Trophoblast cell (in vitro differentiated cells and primary cell): ENCODE results near the gene ADGRA3.

Source experiments
- DNase-seq, 2 donors: peaks; one replicate each; pipeline ENCODE4 v3.0.0-alpha.2; 2016
- H2AFZ ChIP-seq: 2 replicates; pipeline ENCODE4 v1.6.1; 2013; ENCODE audit warnings: low read length, moderate library complexity, mild to moderate bottlenecking; ENCODE audit not compliant: insufficient read depth, poor library complexity
- H2AK5ac ChIP-seq: 2 replicates; pipeline ENCODE4 v1.6.1; 2013; ENCODE audit warnings: mild to moderate bottlenecking, low read length
- H2BK120ac ChIP-seq: 2 replicates; pipeline ENCODE4 v1.6.1; 2013; ENCODE audit warnings: low read length, mild to moderate bottlenecking, moderate library complexity; ENCODE audit not compliant: insufficient read depth, poor library complexity
- H2BK12ac ChIP-seq: 2 replicates; pipeline ENCODE4 v1.6.1; 2013; ENCODE audit warnings: mild to moderate bottlenecking, low read length, moderate library complexity
- H2BK5ac ChIP-seq: 2 replicates; pipeline ENCODE4 v1.6.1; 2013; ENCODE audit warnings: low read length, low read depth, moderate library complexity, mild to moderate bottlenecking; ENCODE audit not compliant: poor library complexity
- H3K14ac ChIP-seq: 2 replicates; pipeline ENCODE4 v1.6.1; 2013; ENCODE audit warnings: mild to moderate bottlenecking, low read length
- H3K18ac ChIP-seq: 2 replicates; pipeline ENCODE4 v1.6.1; 2013; ENCODE audit warnings: mild to moderate bottlenecking, low read length
- H3K23ac ChIP-seq: 2 replicates; pipeline ENCODE4 v1.6.1; 2013; ENCODE audit warnings: low read length
- H3K27ac ChIP-seq: 2 replicates; pipeline ENCODE4 v1.5.1; 2013; ENCODE audit warnings: low read depth, mild to moderate bottlenecking, inconsistent platforms, low read length, moderate library complexity
- H3K27me3 ChIP-seq: 2 replicates; pipeline ENCODE4 v1.6.1; 2013; ENCODE audit warnings: inconsistent platforms, mild to moderate bottlenecking, low read length, moderate library complexity; ENCODE audit not compliant: insufficient read depth
- H3K36me3 ChIP-seq, 2 experiments: 1 replicate in 1 of 2; 2 replicates in 1 of 2; pipeline ENCODE4 v1.6.1; 2013; ENCODE audit warnings: low read length in 2 of 2, mild to moderate bottlenecking in 2 of 2, moderate library complexity in 1 of 2; ENCODE audit not compliant: insufficient read depth in 2 of 2, control insufficient read depth in 1 of 2
- H3K4ac ChIP-seq: 2 replicates; pipeline ENCODE4 v1.6.1; 2013; ENCODE audit warnings: low read depth, mild to moderate bottlenecking, low read length, moderate library complexity
- H3K4me1 ChIP-seq, 2 experiments: 1 replicate in 1 of 2; 2 replicates in 1 of 2; pipeline ENCODE4 v1.6.1; 2013; ENCODE audit warnings: low read length in 2 of 2, mild to moderate bottlenecking in 2 of 2, moderate library complexity in 1 of 2; ENCODE audit not compliant: insufficient read depth in 2 of 2, control insufficient read depth in 1 of 2
- H3K4me2 ChIP-seq: 2 replicates; pipeline ENCODE4 v1.6.1; 2013; ENCODE audit warnings: inconsistent platforms, mild to moderate bottlenecking, low read length, moderate library complexity
- H3K4me3 ChIP-seq: 2 replicates; pipeline ENCODE4 v1.5.1; 2013; ENCODE audit warnings: mild to moderate bottlenecking, low read depth, low read length, inconsistent platforms
- H3K79me1 ChIP-seq: one replicate; pipeline ENCODE4 v1.6.1; 2013; ENCODE audit warnings: low read length
- H3K79me2 ChIP-seq: 2 replicates; pipeline ENCODE4 v1.6.1; 2013; ENCODE audit warnings: low read length, mild to moderate bottlenecking; ENCODE audit not compliant: control insufficient read depth, insufficient read depth, poor library complexity
- H3K9ac ChIP-seq: 2 replicates; pipeline ENCODE4 v1.6.1; 2013; ENCODE audit warnings: mild to moderate bottlenecking, low read length
- H3K9me3 ChIP-seq: 2 replicates; pipeline ENCODE4 v1.6.1; 2013; ENCODE audit warnings: low read depth, mild to moderate bottlenecking, control low read depth, inconsistent platforms, low read length; ENCODE audit not compliant: insufficient read depth
- H4K12ac ChIP-seq: 2 replicates; pipeline ENCODE4 v1.6.1; 2013; ENCODE audit warnings: low read depth, mild to moderate bottlenecking, low read length, moderate library complexity
- H4K8ac ChIP-seq: 2 replicates; pipeline ENCODE4 v1.6.1; 2013; ENCODE audit warnings: low read depth, mild to moderate bottlenecking, low read length, moderate library complexity
- H4K91ac ChIP-seq: one replicate; pipeline ENCODE4 v1.6.1; 2013; ENCODE audit warnings: low read depth, mild to moderate bottlenecking, low read length, moderate library complexity
- WGBS: extraction: QIAGEN DNeasy Blood & Tissue Kit; methylation state at CpG from one replicate; pipeline ENCODE4 v1.1.7; 2013; ENCODE audit warnings: missing lambda C conversion rate; ENCODE audit not compliant: insufficient read length, insufficient coverage; ENCODE audit errors: extremely low coverage; 5-methylcytosine and 5-hydroxymethylcytosine counted together

The ADGRA3 gene

DNA sequence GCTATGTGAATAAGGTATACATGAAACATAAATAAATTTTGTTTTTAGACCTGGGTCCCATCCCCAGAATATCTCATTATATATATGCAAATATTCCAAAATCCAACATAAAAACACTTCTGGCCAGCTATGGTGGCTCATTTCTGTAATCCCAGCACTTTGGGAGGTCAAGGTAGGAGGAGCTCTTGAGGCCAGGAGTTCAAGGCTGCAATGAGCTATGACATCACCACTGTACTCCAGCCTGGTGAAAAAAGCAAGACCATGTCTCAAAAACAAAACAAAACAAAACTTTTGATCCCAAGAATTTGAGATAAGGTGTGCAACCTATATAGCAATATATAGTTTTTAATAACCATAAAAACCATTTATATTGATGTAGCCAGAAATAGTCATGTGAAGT is 5.4 kb upstream of the ADGRA3 start:
- Histone ChIP-seq H3K23ac (no peak overlapping the region), H3K4me1 (peaks cover 0 to 4% of the 10 kb centered on the region in 2 experiments), H4K12ac (no peak overlapping the region), H3K27ac (no peak overlapping the region), H3K79me1 (peaks cover 2% of the 10 kb centered on the region), H3K9ac (no peak overlapping the region), H3K27me3 (no peaks in the 10 kb centered on the region), H4K91ac (no peak overlapping the region), H2BK5ac (no peak overlapping the region), H3K9me3 (no peaks in the 10 kb centered on the region), H2BK12ac (no peak overlapping the region), H2AFZ (no peak overlapping the region), H2AK5ac (no peak overlapping the region), H3K18ac (no peak overlapping the region), H3K36me3 (no peaks in the 10 kb centered on the region), H2BK120ac (no peak overlapping the region), H3K14ac (no peak overlapping the region), H4K8ac (no peak overlapping the region), H3K4me2 (no peak overlapping the region), H3K4ac (no peak overlapping the region), H3K79me2 (peaks cover 3% of the 10 kb centered on the region), H3K4me3 (no peak overlapping the region)
- DNase-seq, result no peak

DNA sequence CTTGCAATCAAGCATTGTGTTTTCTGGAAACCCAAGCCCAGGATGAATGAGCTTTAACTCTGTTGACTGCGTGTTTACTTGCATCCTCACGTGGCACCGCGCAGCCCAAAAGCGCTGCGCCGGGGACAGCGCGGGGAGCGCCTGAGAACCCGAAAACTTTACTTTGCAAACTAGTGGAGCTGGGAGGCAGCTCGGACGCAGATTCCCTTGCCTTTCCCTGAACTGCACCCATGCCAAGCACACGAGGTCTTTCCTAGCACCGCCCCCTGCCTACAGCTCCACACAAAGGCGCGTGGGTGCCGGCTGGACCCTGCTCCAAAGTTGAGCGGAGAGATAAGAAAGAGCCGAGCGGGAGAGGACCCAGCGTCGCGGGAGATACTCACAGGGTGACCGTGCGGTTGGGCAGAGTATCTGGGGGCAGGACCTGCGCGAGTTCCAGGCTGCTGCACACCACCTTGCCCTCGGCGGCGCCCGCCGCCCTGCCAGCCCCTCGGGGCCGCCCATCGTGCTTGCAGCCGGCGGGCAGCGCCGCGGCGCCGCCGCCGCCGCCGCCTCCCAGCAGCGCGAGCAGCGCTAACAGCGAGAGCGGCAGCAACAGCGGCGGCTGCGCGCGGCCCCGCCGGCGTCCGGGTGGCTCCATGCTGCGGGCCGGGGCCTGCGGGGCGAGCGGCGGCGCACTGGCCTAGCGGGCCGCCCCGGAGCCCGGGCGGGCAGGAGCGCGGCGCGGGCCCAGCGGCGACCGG is 550 bp downstream of the ADGRA3 start:
- no peaks in the 10 kb centered on the region for H3K9me3 ChIP-seq
- peak overlapping the region; percentile 90 for H3K4me3 ChIP-seq

DNA sequence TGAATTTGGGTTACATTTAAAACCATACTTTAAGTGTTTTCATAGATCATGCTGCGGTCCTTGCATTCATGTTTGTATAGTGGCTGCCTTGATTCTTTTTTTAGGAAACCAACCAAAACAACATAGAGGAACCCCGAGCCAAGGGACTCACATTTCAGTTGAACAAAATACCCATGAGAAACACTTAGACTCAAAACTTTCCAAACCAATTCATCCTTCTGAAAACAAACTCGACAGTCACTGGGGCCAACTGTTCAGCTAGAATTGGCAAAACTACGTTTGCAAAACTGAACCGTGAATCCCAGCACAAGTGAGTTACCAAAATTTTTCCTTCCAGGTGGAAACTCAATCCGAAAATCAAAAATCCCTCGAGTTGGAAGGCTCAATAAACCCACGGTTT is 1.4 kb downstream of the ADGRA3 start:
- H4K8ac ChIP-seq, result no peak overlapping the region
- peak overlapping the region; percentile 85 for H3K4me2 ChIP-seq
- DNase-seq, result no peak
- H2AFZ ChIP-seq, result no peak overlapping the region
- H2BK5ac ChIP-seq, result no peak overlapping the region
- no peaks in the 10 kb centered on the region for H3K27me3 ChIP-seq
- H3K23ac ChIP-seq, result no peak overlapping the region
- H3K4ac ChIP-seq, result no peak overlapping the region
- H2AK5ac ChIP-seq, result no peak overlapping the region
- no CpG with 5 or more reads among the region's 8 CpGs for WGBS
- peaks cover 2 to 5% of the 10 kb centered on the region in 2 experiments for H3K4me1 ChIP-seq
- H2BK120ac ChIP-seq, result no peak overlapping the region
- H3K9me3 ChIP-seq, result no peaks in the 10 kb centered on the region
- H3K79me2 ChIP-seq, result peaks cover 8% of the 10 kb centered on the region
- no peak overlapping the region for H4K91ac ChIP-seq
- no peak overlapping the region for H4K12ac ChIP-seq
- no peak overlapping the region for H3K9ac ChIP-seq
- no peak overlapping the region for H3K18ac ChIP-seq
- no peak overlapping the region for H3K14ac ChIP-seq
- H2BK12ac ChIP-seq, result no peak overlapping the region
- H3K27ac ChIP-seq, result no peak overlapping the region
- peaks cover 6% of the 10 kb centered on the region for H3K79me1 ChIP-seq
- H3K4me3 ChIP-seq, result no peak overlapping the region
- no peaks in the 10 kb centered on the region for H3K36me3 ChIP-seq

More for the DNA sequence above, 550 bp downstream of the ADGRA3 start:
- Histone ChIP-seq H2AK5ac (no peak overlapping the region), H4K12ac (peak overlapping the region; percentile 26), H2AFZ (peak overlapping the region; percentile 12), H3K36me3 (no peaks in the 10 kb centered on the region), H2BK120ac (peak overlapping the region; percentile 54), H3K18ac (peak overlapping the region; percentile 33), H3K9ac (peak overlapping the region; percentile 54), H3K4me1 (peaks cover 2 to 5% of the 10 kb centered on the region in 2 experiments), H3K14ac (peak overlapping the region; percentile 72), H2BK5ac (no peak overlapping the region), H4K91ac (peak overlapping the region; percentile 36), H3K4me2 (peak overlapping the region; percentile 85), H3K79me2 (peaks cover 7% of the 10 kb centered on the region), H3K4ac (no peak overlapping the region), H3K79me1 (peaks cover 6% of the 10 kb centered on the region), H3K23ac (peak overlapping the region; percentile 86), H3K27me3 (no peaks in the 10 kb centered on the region), H4K8ac (peak overlapping the region; percentile 42), H3K27ac (peak overlapping the region; percentile 87), H2BK12ac (no peak overlapping the region)
- DNase-seq, result peak; percentile 42 to 69
- WGBS, result no CpG with 5 or more reads among the region's 80 CpGs

DNA sequence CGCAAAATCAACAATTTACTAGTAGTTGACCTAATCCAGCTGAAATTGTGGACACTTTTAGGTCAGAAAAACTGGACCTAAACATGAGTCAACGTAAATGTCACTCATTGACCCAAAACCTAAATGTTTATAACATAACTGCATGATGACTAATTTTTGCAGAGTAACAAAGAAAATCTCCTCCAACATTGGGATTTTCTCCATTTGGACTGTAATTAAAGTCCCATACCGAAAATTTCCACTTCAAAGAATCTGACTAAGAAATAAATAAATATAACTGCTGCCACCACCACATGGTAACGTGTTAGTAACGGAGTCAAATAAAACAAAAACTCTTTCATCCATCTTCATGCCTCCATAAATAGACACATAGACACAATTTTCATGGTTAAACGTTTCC is 1.9 kb downstream of the ADGRA3 start:
- Histone ChIP-seq H3K27me3 (no peaks in the 10 kb centered on the region), H2BK5ac (no peak overlapping the region), H2AK5ac (no peak overlapping the region), H2AFZ (no peak overlapping the region), H2BK12ac (no peak overlapping the region), H3K79me1 (peaks cover 6% of the 10 kb centered on the region), H3K4me1 (peaks cover 2 to 5% of the 10 kb centered on the region in 2 experiments), H3K9ac (no peak overlapping the region), H3K9me3 (no peaks in the 10 kb centered on the region), H3K14ac (no peak overlapping the region), H2BK120ac (no peak overlapping the region), H3K36me3 (no peaks in the 10 kb centered on the region), H4K12ac (no peak overlapping the region), H3K79me2 (peaks cover 8% of the 10 kb centered on the region), H3K4me3 (no peak overlapping the region), H3K27ac (no peak overlapping the region), H4K8ac (no peak overlapping the region), H3K23ac (no peak overlapping the region), H3K4me2 (peak overlapping the region; percentile 85), H3K4ac (no peak overlapping the region), H3K18ac (no peak overlapping the region), H4K91ac (no peak overlapping the region)
- no CpG with 5 or more reads among the region's 6 CpGs for WGBS
- peak in 1 of 2 donors; percentile 37 for DNase-seq
